ENCODE data around the gene LAPTM5.

DNA sequence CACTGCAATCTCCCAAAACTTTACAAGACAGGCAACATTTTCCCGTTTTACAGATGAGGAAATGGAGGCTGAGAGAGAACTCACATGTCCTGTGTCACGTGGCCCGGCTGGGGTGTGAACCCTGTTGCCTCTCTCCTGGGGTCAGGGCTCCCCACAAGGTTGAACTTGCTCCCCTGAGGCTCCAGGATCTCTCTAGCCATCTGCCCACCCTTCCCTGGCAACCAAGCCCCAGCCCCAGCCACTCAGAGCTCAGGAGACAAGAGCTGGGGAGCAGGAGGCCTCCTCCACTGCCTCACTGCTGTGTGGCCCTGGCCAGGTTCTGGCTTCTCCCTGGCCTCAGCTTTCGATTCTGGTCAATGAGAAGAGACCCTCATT is 11.8 kb downstream of the LAPTM5 start:
- TF ChIP-seq, protein P1, sequence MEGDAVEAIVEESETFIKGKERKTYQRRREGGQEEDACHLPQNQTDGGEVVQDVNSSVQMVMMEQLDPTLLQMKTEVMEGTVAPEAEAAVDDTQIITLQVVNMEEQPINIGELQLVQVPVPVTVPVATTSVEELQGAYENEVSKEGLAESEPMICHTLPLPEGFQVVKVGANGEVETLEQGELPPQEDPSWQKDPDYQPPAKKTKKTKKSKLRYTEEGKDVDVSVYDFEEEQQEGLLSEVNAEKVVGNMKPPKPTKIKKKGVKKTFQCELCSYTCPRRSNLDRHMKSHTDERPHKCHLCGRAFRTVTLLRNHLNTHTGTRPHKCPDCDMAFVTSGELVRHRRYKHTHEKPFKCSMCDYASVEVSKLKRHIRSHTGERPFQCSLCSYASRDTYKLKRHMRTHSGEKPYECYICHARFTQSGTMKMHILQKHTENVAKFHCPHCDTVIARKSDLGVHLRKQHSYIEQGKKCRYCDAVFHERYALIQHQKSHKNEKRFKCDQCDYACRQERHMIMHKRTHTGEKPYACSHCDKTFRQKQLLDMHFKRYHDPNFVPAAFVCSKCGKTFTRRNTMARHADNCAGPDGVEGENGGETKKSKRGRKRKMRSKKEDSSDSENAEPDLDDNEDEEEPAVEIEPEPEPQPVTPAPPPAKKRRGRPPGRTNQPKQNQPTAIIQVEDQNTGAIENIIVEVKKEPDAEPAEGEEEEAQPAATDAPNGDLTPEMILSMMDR (IDR thresholded peaks at IDR 0.05): no peak
- TF ChIP-seq POLR2A (IDR thresholded peaks at IDR 0.05): no peak
